Aorta (tissue), 5 donors: ENCODE results near the gene RNF17. TPM values are rescaled to one million over a fixed set of nuclear protein-coding genes. Genes with fewer than 3 reads are reported as not detected.

ENCODE experiments used
- ATAC-seq: fragments of 200-7000 bp; cut with Tn5 transposase; one replicate; pipeline ENCODE4 v1.9.1; 2022; ENCODE audit warnings: moderate library complexity; ENCODE audit not compliant: low FRiP score
- DNase-seq, 2 donors: peaks; one replicate each; pipeline ENCODE4 v3.0.0-alpha.2; 2020
- H3K27ac ChIP-seq, 2 donors: one replicate each; pipeline ENCODE4 v1.5.1; 2013; ENCODE audit warnings: low read length in 2 of 2, mild to moderate bottlenecking in 2 of 2, moderate library complexity in 2 of 2, control low read depth in 1 of 2, inconsistent platforms in 1 of 2, low read depth in 1 of 2
- H3K27me3 ChIP-seq, 2 donors: one replicate each; pipeline ENCODE4 v1.6.1; 2013; ENCODE audit warnings: control low read depth in 1 of 2, low read length in 1 of 2, mild to moderate bottlenecking in 1 of 2, moderate library complexity in 1 of 2; ENCODE audit not compliant: insufficient read depth in 2 of 2, control insufficient read depth in 1 of 2
- H3K36me3 ChIP-seq, 2 donors: one replicate each; pipeline ENCODE4 v1.6.1; 2013; ENCODE audit warnings: control low read depth in 1 of 2, low read length in 1 of 2, mild to moderate bottlenecking in 1 of 2; ENCODE audit not compliant: insufficient read depth in 2 of 2, control insufficient read depth in 1 of 2
- H3K4me1 ChIP-seq, 2 donors: one replicate each; pipeline ENCODE4 v1.6.1; 2013; ENCODE audit warnings: low read length in 2 of 2, control low read depth in 1 of 2, mild to moderate bottlenecking in 1 of 2, moderate library complexity in 1 of 2; ENCODE audit not compliant: insufficient read depth in 2 of 2, control insufficient read depth in 1 of 2
- H3K4me3 ChIP-seq, 2 donors: one replicate each; pipeline ENCODE4 v1.5.1; 2013; ENCODE audit warnings: low read length in 2 of 2, control low read depth in 1 of 2, mild to moderate bottlenecking in 1 of 2
- H3K9me3 ChIP-seq: one replicate; pipeline ENCODE4 v1.6.1; 2013; ENCODE audit warnings: mild to moderate bottlenecking, low read length; ENCODE audit not compliant: control insufficient read depth
- WGBS, 2 donors: extraction: QIAGEN DNeasy Blood & Tissue Kit; methylation state at CpG; one replicate each; pipeline ENCODE4 v1.1.7; 2013; 5-methylcytosine and 5-hydroxymethylcytosine counted together
- intact Hi-C, 2 donors: fragments of 100-400 bp; cut with DNase I; formaldehyde crosslinking; loops; one replicate each; pipeline versions ENCODE4 v1.14.2 to v1.15.0; 2022
- polyA plus RNA-seq, 2 donors: library from polyadenylated mRNA; stranded (reverse); fragments of 200-250 nt; gene quantifications; one replicate each; pipeline ENCODE4 v1.2.3, GENCODE V29; 2013
- total RNA-seq, 2 donors: library from RNA; stranded (reverse); fragmentation: NEBNext Ultra II Directional; extraction: Animal tissue kit (Norgen Biotek cat#: 25700); gene quantifications; one replicate each; pipeline ENCODE4 v1.2.1, GENCODE V29; 2021
- donor health status: healthy with polysubstance abuse.
- donor health status: Bipolar disorder and iron deficiency.
- donor health status: DM: no; HTN: no; CAD: no.
- donor health status: DM: no; HTN: no; CAD: no.
- donor health status: DM: yes; HTN: yes; CAD: no.

Gene RNF17
- total and polyA plus RNA-seq, 4 donors: 0.52 TPM; not detected in 3

DNA sequence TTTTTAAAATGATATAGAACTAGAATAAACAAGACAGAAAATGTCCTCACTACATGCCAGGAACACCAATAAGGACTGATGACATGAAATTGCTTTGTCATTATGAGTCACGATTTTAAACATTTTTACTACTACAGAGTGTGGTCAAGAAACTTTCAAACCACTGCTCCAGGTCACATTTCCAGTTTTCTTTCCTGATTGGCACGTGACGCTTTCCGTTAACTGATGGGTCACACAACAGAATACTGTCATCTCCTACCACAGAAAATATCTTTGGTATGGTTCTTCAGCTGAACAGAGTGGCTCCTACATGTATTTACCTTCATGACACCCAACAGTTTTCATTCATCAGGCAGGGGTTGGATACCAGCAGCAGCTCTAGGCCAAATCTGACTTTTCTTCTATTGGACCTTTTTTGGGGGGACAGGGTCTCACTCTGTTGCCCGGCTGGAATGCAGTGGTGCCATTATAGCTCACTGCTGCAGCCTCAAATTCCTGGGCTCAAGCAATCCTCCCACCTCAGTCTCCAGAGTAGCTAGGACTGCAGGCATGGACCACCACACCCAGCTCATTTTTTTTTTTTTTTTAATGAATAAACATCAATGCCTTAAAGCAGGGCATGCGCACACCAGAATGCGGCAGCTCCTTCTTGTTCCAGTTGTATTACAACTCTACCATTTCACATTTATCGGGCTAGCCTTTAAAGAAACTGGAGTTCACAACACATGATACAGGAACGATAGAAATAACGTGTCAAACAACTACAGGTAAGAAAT lies 147.4 kb downstream of the RNF17 start:
- ATAC-seq: no peak
- 94% methylated on average over 10 of the region's 10 CpGs for WGBS, 2 donors
- peaks cover 0 to 4% of the 10 kb centered on the region in 2 donors for H3K36me3 ChIP-seq

DNA sequence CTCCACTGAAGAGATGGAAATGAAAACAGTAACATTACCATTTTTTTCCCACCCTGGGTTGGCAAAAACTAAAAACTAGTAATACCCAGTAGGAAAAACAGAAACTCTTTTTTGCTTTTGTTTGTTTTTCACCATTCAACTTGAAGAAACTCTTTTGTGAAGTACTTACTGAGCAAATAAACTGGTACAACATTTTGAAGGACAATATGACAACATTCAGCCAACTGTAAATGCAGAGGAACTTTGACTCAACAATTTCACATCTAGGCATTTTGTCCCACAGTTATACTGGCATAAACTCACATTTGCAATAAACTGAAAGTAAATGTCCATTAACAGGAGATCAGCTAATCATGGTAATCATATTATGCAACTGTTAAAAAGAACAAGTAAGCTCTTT lies 152.5 kb downstream of the RNF17 start:
- ATAC-seq (no peak), DNase-seq (no peak)
- Histone ChIP-seq H3K27me3 (no peaks in the 10 kb centered on the region), H3K27ac (no peak overlapping the region), H3K4me1 (peaks cover 0 to 1% of the 10 kb centered on the region in 2 donors), H3K36me3 (peaks cover 0 to 2% of the 10 kb centered on the region in 2 donors), H3K9me3 (no peaks in the 10 kb centered on the region), H3K4me3 (no peak overlapping the region)
- intact Hi-C loops: no loop called here

More for the DNA sequence above, 147.4 kb downstream of the RNF17 start:
- no peak overlapping the region for H3K4me3 ChIP-seq
- H3K27me3 ChIP-seq: no peaks in the 10 kb centered on the region
- no peak for DNase-seq
- no peaks in the 10 kb centered on the region for H3K9me3 ChIP-seq
- intact Hi-C loops: no loop called here
- H3K27ac ChIP-seq: no peak overlapping the region
- H3K4me1 ChIP-seq: no peaks in the 10 kb centered on the region

DNA sequence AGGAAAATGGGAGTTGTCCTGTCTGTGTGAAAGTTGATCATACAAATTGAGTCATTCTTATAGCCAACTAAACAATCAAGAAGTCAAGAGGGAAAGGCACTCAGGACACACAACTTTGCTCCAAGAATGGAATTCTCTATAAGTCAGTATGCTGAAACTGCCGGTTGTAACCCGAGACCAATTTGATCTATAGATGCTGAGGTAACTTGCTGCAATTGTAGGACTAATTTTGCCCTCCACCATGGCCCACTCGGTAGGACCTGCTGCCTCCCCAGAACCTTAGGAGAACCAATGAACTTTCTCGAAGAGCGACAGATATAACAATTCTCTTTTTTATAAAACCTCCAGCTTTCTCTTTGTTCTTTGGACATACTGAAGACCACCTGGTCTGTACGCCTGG lies 157.0 kb downstream of the RNF17 start:
- intact Hi-C loops: no loop called here
- ATAC-seq (no peak), DNase-seq (no peak)
- Histone ChIP-seq H3K36me3 (no peaks in the 10 kb centered on the region), H3K4me3 (no peak overlapping the region), H3K9me3 (no peaks in the 10 kb centered on the region), H3K27me3 (no peaks in the 10 kb centered on the region), H3K27ac (no peak overlapping the region), H3K4me1 (peaks cover 0 to 1% of the 10 kb centered on the region in 2 donors)
- 85 to 86% methylated on average over 6 of the region's 6 CpGs for WGBS, 2 donors

DNA sequence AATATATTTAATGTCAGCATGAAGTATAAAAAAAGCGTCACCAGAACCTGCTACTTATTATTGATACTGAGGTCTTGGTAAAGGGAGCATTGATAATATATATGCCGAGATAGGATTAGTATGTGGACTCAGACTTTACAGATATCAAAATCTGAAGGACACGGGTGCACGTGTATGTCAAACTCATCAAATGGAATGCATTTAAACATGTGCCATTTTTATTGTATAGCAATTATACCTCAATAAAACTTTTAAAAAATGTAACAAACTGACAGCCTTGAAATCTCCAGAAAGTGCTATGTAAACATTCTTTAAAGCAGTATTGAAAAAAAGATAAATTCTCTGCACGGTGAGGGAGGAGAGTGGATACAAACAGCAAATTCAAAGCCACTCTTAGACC lies 157.9 kb downstream of the RNF17 start:
- DNase-seq: no peak
- intact Hi-C loops: no loop called here
- Histone ChIP-seq H3K9me3 (no peaks in the 10 kb centered on the region), H3K36me3 (no peaks in the 10 kb centered on the region), H3K4me3 (peak overlapping the region; percentile 58 to 64), H3K4me1 (peaks cover 0 to 1% of the 10 kb centered on the region in 2 donors), H3K27ac (no peak overlapping the region), H3K27me3 (no peaks in the 10 kb centered on the region)
- WGBS, 2 donors: 16 to 18% methylated on average over 5 of the region's 5 CpGs
- ATAC-seq: no peak

DNA sequence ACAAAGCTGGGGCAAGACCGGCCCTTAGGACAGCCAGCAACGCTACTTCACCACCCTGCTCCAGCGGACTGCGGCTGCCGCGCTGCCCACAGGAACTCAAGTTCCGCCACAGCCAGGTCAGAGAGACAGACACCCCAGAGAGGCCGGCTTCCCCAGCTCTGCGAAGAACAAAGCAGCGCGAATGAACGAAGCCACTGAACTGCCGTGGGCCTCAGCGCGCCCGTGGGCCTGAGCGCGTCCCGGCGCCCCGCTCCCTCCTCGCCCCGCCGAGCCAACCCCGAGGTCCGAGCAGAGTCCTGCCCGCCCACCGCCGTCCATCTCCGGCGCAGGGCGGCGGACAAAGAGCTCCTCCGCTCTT lies 158.4 kb downstream of the RNF17 start:
- intact Hi-C loops: no loop called here
- Histone ChIP-seq H3K27me3 (no peaks in the 10 kb centered on the region), H3K36me3 (no peaks in the 10 kb centered on the region), H3K27ac (peak overlapping the region in 1 of 2 donors; percentile 49), H3K4me1 (peaks cover 0 to 1% of the 10 kb centered on the region in 2 donors), H3K9me3 (no peaks in the 10 kb centered on the region), H3K4me3 (peak overlapping the region; percentile 58 to 64)
- ATAC-seq (peak; percentile 37), DNase-seq (no peak)
- WGBS, 2 donors: 0 to 1% methylated on average over 25 to 34 of the region's 34 CpGs

DNA sequence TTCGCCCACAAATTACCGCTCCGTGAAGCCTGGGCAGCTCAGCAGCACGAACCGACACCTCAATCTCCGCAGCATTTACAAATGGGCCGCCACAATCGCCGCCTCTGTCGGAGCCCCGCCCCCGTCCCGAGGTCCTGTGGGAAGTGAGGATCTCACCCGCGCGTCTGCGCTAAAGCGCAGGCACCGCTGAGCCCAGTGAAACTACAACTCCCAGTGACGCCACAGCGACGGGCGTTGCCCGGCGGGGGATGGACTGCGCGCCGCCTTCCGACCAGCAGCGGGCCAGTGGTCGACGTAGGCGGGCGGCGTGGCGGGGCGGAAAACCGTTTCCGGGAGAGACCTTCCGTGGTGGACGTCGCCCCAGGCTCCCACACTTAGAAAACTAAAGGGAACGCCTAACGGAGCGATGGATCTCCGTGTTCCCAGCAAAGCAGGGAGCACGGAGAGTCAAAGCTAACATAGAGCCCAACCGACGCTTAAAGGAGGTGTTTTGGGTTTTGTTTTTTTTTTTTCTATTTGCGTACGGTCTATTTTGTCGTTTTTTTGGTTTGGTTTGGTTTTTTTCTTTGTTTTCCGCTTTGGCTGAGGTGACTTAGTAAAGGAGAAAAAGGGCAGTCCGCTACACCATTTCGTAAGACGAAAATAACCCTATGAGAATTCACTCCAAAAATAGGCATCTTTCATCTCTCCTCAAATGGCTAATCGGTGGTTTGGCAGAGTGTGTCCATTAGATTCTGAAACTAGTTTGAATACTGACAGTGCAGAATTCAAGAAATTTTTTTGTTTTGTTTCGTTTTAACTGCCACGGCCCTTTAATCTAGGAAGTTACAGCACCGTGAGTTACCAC lies 159.0 kb downstream of the RNF17 start:
- H3K36me3 ChIP-seq: no peaks in the 10 kb centered on the region
- DNase-seq (peak; percentile 99), ATAC-seq (peak; percentile 100)
- peaks cover 0 to 1% of the 10 kb centered on the region in 2 donors for H3K4me1 ChIP-seq
- no peaks in the 10 kb centered on the region for H3K27me3 ChIP-seq
- WGBS, 2 donors: 0% methylated on average over 60 of the region's 60 CpGs
- H3K27ac ChIP-seq: peak overlapping the region; percentile 88 to 94
- no peaks in the 10 kb centered on the region for H3K9me3 ChIP-seq
- intact Hi-C loops: no loop called here
- peak overlapping the region; percentile 58 to 68 for H3K4me3 ChIP-seq

DNA sequence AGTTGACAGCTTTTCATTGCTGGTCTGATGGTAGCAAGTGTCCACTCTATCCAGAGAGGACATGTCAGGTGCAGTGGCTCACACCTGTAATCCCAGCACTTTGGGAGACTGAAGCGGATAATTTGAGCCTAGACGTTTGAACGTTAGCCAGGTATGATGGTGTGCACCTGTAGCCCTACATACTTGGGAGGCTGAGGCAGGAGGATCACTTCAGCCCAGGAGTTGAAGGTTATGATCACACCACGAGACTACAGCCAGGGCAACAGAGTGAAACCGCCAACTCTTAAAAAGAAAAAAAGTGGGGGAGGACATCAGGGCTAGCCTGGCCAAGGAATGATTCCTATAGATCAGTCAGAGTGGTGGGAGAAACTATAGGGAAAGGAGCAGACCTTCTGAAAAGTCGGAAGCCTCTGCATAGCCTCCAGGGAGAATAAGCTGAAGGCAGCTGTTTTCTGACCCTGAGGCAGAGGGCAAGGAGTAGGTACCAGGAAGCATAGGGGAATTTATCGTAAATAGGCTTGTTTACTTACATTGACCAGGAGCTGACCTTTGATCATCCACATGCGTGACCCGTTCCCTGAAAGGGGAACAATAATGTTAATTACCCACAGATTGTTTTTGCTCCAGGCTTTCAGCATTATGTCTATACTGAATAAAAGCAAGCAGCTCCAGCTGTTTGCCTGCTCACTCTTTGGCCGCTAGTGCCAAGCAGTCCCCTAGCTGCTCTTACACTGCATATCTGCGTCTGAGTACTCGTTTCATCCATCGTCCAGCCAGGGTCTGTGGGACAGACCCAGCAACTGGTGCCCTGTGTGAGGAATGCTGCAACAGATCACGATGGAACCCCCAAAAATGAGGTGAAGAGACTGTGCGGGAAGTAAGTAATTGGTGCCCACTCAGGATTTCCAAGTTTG lies 161.6 kb downstream of the RNF17 start:
- WGBS, 2 donors: 67 to 77% methylated on average over 15 of the region's 15 CpGs
- no peak for ATAC-seq
- no peaks in the 10 kb centered on the region for H3K4me1 ChIP-seq
- H3K27ac ChIP-seq: no peak overlapping the region
- intact Hi-C loops: no loop called here
- H3K9me3 ChIP-seq: no peaks in the 10 kb centered on the region
- H3K27me3 ChIP-seq: no peaks in the 10 kb centered on the region
- DNase-seq: no peak
- no peaks in the 10 kb centered on the region for H3K36me3 ChIP-seq
- H3K4me3 ChIP-seq: no peak overlapping the region

DNA sequence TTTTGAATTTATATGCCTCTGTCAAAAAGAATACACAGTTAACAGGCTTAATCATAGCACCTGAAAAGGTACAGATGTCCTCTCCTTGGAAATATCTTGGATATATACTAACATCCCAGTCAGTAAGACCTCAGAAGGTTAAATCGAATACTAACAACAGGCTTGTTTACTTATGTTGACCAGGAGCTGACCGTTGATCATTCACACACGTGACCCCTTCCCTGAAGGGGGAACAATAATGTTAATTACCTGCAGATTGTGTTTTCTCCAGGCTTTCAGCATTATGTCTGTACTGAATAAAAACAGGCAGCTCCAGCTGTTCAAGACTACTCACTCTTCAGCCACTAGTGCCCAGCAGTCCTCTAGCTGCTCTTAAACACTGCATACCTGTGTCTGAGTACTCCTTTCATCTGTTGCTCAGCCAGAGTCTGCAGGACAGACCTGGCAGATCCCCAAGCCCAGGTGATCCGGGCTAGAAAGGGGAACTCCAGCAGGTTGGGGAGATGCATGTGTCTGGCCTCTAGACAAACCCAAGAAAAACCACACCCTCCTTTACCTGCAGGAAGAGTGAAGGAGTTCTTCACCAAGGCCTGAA lies 163.9 kb downstream of the RNF17 start:
- 61 to 70% methylated on average over 4 of the region's 4 CpGs for WGBS, 2 donors
- DNase-seq: no peak
- intact Hi-C loops: no loop called here
- ATAC-seq: no peak
- no peaks in the 10 kb centered on the region for H3K36me3 ChIP-seq
- H3K4me1 ChIP-seq: no peaks in the 10 kb centered on the region
- H3K27me3 ChIP-seq: no peaks in the 10 kb centered on the region
- no peak overlapping the region for H3K27ac ChIP-seq
- no peak overlapping the region for H3K4me3 ChIP-seq
- no peaks in the 10 kb centered on the region for H3K9me3 ChIP-seq
